NCI-H82 (cell line): ENCODE measurements around the gene CASP2.

Experiments used
- DNase-seq: peaks from one replicate; lab custom pipeline; 2025; lab: John Stamatoyannopoulos, UW

CASP2 gene

GRCh38 chr7:143287935-143288826 is at the start of gene CASP2:
CASP2 (plus strand) TSS chr7:143288351; CDS start chr7:143288456, 105 bp downstream.
- DNase-seq, result peak; percentile 95

- DNase-seq, result no peak
Observed at GRCh38 chr7:143239813-143240212, 48.3 kb upstream of the CASP2 start.

GRCh38 chr7:143240291-143241168 is 47.6 kb upstream of the CASP2 start:
- DNase-seq, result peak; percentile 86

GRCh38 chr7:143242306-143242705 is 45.8 kb upstream of the CASP2 start:
- DNase-seq, result no peak

- DNase-seq, result no peak
Observed at GRCh38 chr7:143243111-143243510, 45.0 kb upstream of the CASP2 start.

GRCh38 chr7:143243614-143244013 is 44.5 kb upstream of the CASP2 start:
- DNase-seq, result peak; percentile 19

GRCh38 chr7:143244321-143244720 is 43.8 kb upstream of the CASP2 start:
- no peak for DNase-seq

GRCh38 chr7:143245123-143245522 is 43.0 kb upstream of the CASP2 start:
- no peak for DNase-seq

- DNase-seq, result no peak
Observed at GRCh38 chr7:143247372-143247771, 40.8 kb upstream of the CASP2 start.

- no peak for DNase-seq
Observed at GRCh38 chr7:143248761-143249354, 39.3 kb upstream of the CASP2 start.

GRCh38 chr7:143250199-143250598 is 38.0 kb upstream of the CASP2 start:
- no peak for DNase-seq

- DNase-seq, result no peak
Observed at GRCh38 chr7:143250822-143251221, 37.3 kb upstream of the CASP2 start.

- DNase-seq, result no peak
Observed at GRCh38 chr7:143252006-143252405, 36.1 kb upstream of the CASP2 start.

- DNase-seq, result no peak
Observed at GRCh38 chr7:143255564-143255963, 32.6 kb upstream of the CASP2 start.

- no peak for DNase-seq
Observed at GRCh38 chr7:143256325-143256724, 31.8 kb upstream of the CASP2 start.

GRCh38 chr7:143256932-143257331 is 31.2 kb upstream of the CASP2 start:
- DNase-seq, result no peak

- no peak for DNase-seq
Observed at GRCh38 chr7:143257501-143257900, 30.6 kb upstream of the CASP2 start.

GRCh38 chr7:143258831-143259230 is 29.3 kb upstream of the CASP2 start:
- no peak for DNase-seq

GRCh38 chr7:143259765-143260164 is 28.4 kb upstream of the CASP2 start:
- DNase-seq, result no peak

- DNase-seq, result no peak
Observed at GRCh38 chr7:143261901-143262300, 26.2 kb upstream of the CASP2 start.

- DNase-seq, result peak; percentile 75
Observed at GRCh38 chr7:143263266-143264195, 24.6 kb upstream of the CASP2 start, which contains the start of gene GSTK1. GSTK1 (plus strand) TSS chr7:143263441; CDS start chr7:143263514, 73 bp downstream.
